ENCODE results near the gene VMAC. TPM values are rescaled to one million over a fixed set of nuclear protein-coding genes. Genes with fewer than 3 reads are reported as not detected.

VMAC gene
- total and polyA plus RNA-seq, 2 of the 8 experiments (the other 6 are each of a cell fraction or from before 2014, with no cell fraction given): 1.3 to 2.2 TPM

- Histone ChIP-seq H2BK12ac (ENCODE audit: low read depth, low read length) (no peak overlapping the region), H3K36me3 (ENCODE audit: control insufficient read depth in 2 of 4, insufficient read depth in 4 of 4, low read length in 3 of 4) (peaks cover 0 to 3% (median under 1%) of the 10 kb centered on the region in 4 experiments; a peak in 1 of 8 replicates), H3K79me1 (ENCODE audit: low read depth, low read length) (no peaks in the 10 kb centered on the region), H3K23ac (ENCODE audit: insufficient read length) (no peak overlapping the region), H3K23me2 (ENCODE audit: low read depth, low read length) (no peaks in the 10 kb centered on the region), H2BK15ac (ENCODE audit: low read length) (no peak overlapping the region), H4K5ac (ENCODE audit: insufficient read length, low read depth, low read length) (no peak overlapping the region), H2AFZ (ENCODE audit: low read length) (no peak overlapping the region), H2BK5ac (ENCODE audit: low read depth, low read length) (no peak overlapping the region), H3K4me1 (replicated peaks in 1 of 4; ENCODE audit: control insufficient read depth in 3 of 4, insufficient read depth in 4 of 4, low read length in 3 of 4) (peaks cover 0 to 11% (median 4%) of the 10 kb centered on the region in 4 experiments; a peak in 5 of 7 replicates), H3K14ac (ENCODE audit: insufficient read length) (no peak overlapping the region), H3K4me3 (ENCODE audit: extremely low read depth in 1 of 4, insufficient read depth in 2 of 4, low read depth in 3 of 4, low read length in 4 of 4) (no peak overlapping the region), H3K18ac (ENCODE audit: extremely low read depth, low read length) (no peak overlapping the region), H4K91ac (replicated peaks; ENCODE audit: insufficient read length, low read length) (no peak overlapping the region), H3K4ac (replicated peaks; ENCODE audit: insufficient read length, low read depth, low read length) (no peak overlapping the region), H3K9me3 (ENCODE audit: insufficient read depth in 2 of 2, low read depth in 1 of 2, low read length in 1 of 2) (no peaks in the 10 kb centered on the region), H2BK120ac (replicated peaks; ENCODE audit: low read depth, low read length) (no peak overlapping the region), H2BK20ac (ENCODE audit: low read length) (no peak overlapping the region), H3K56ac (replicated peaks; ENCODE audit: insufficient read length, low read depth, low read length) (no peak overlapping the region), H3K9ac (replicated peaks in 1 of 4; ENCODE audit: extremely low read depth in 1 of 4, low read depth in 3 of 4, low read length in 3 of 4) (no peak overlapping the region), H3K27ac (ENCODE audit: low read depth, low read length) (no peak overlapping the region), H3K27me3 (replicated peaks in 1 of 4; ENCODE audit: control insufficient read depth in 3 of 4, extremely low read depth in 1 of 4, insufficient read depth in 3 of 4, low read length in 3 of 4) (peaks cover 0 to 3% (median 0%) of the 10 kb centered on the region in 4 experiments; a peak in 3 of 7 replicates), H4K20me1 (replicated peaks in 1 of 2; ENCODE audit: control insufficient read depth in 1 of 2, insufficient read depth in 2 of 2, low read length in 2 of 2) (peaks cover 0 to 5% of the 10 kb centered on the region in 2 experiments), H3K79me2 (ENCODE audit: control insufficient read depth in 1 of 2, insufficient read depth in 2 of 2, low read length in 2 of 2) (no peaks in the 10 kb centered on the region), H3K4me2 (ENCODE audit: insufficient read depth in 1 of 2, low read depth in 2 of 2, low read length in 2 of 2) (no peak overlapping the region), H2AK5ac (ENCODE audit: low read depth, low read length) (no peak overlapping the region), H4K8ac (ENCODE audit: extremely low read depth, insufficient read depth, low read length) (no peak overlapping the region)
- ChIA-PET CTCF (ENCODE audit: partially characterized antibody) (interaction anchor here (0.6 to 3.5 kb wide), 10 partner anchors 29 to 153 kb away, joined by 3 to 31 read pairs (median 4); partner anchors contain the start of gene NRTN), POLR2A (ENCODE audit: partially characterized antibody) (interaction anchor here (0.9 to 5.3 kb wide), 7 partner anchors 8 to 86 kb away, joined by 3 to 49 read pairs (median 6); partner anchors contain the start of genes NDUFA11, NRTN and VMAC)
- TF ChIP-seq RAD21 (IDR thresholded peaks at IDR 0.05 in 1 of 2, conservative IDR thresholded peaks at IDR 0.05 in 1 of 2; ENCODE audit: low read depth in 2 of 2, low read length in 2 of 2) (no peak), SIRT6 (IDR thresholded peaks at IDR 0.05; ENCODE audit: low read length) (no peak), RXRA (IDR thresholded peaks at IDR 0.05; ENCODE audit: insufficient read depth, low read depth, low read length) (no peak), CBX8 (IDR thresholded peaks at IDR 0.05; ENCODE audit: borderline replicate concordance, low read depth, low read length) (no peak), CHD2 (IDR thresholded peaks at IDR 0.05; ENCODE audit: low read length) (no peak), JUN (IDR thresholded peaks at IDR 0.05; ENCODE audit: low read depth, low read length) (no peak), EP300 (IDR thresholded peaks at IDR 0.05; ENCODE audit: borderline replicate concordance in 1 of 2, low read depth in 2 of 2, low read length in 2 of 2) (no peak), GABPA (IDR thresholded peaks at IDR 0.05; ENCODE audit: borderline replicate concordance, insufficient read depth, low read length) (no peak), SAP30 (IDR thresholded peaks at IDR 0.05; ENCODE audit: insufficient read depth, insufficient replicate concordance, low read length) (no peak), POLR2AphosphoS5 (IDR thresholded peaks at IDR 0.05; ENCODE audit: low read depth, low read length) (no peak)
- DNase-seq (ENCODE audit: low read depth in 1 of 2, low spot score in 2 of 2) (no peak), FAIRE-seq (no peak)
- WGBS, 2 experiments (ENCODE audit: extremely low coverage in 1 of 2, insufficient coverage in 1 of 2, insufficient read length in 1 of 2, insufficient replicate concordance in 2 of 2, low coverage in 1 of 2, low lambda C conversion rate in 2 of 2, missing lambda C conversion rate in 1 of 2): 80% methylated on average over 7 of the region's 10 CpGs; no CpG with 5 or more reads in 1 of the 2 experiments
These were observed 14.6 kb upstream of the VMAC start for GRCh38 chr19:5890099-5890498.
